Heart left ventricle (tissue), 16 donors: ENCODE data around the gene TCEANC. TPM values are rescaled to one million over a fixed set of nuclear protein-coding genes. Genes with fewer than 3 reads are reported as not detected.

Source experiments
- ATAC-seq, 4 donors: fragments of 200-7000 bp; cut with Tn5 transposase; one replicate each; pipeline ENCODE4 v1.9.1; 2020 to 2022; ENCODE audit warnings: moderate library complexity in 4 of 4, mild to moderate bottlenecking in 3 of 4, moderate number of reproducible peaks in 1 of 4
- DNase-seq, 5 donors: peaks; one replicate each; pipeline ENCODE4 v3.0.0-alpha.2; 2020
- H3K27ac ChIP-seq, 12 donors: fragments of 200-600 bp; sonication (generic) in 4 of 12; one replicate each; pipeline versions ENCODE4 v1.5.0 to v1.8.0; 2016 to 2022; ENCODE audit warnings: mild to moderate bottlenecking in 2 of 12
- H3K27me3 ChIP-seq, 9 donors: fragments of 200-600 bp; sonication (generic) in 2 of 9; one replicate each; pipeline versions ENCODE4 v1.5.1 to v1.8.0; 2016 to 2022; ENCODE audit warnings: mild to moderate bottlenecking in 3 of 9
- H3K36me3 ChIP-seq, 9 donors: fragments of 200-600 bp; sonication (generic) in 2 of 9; one replicate each; pipeline versions ENCODE4 v1.5.0 to v1.8.0; 2018 to 2022; ENCODE audit warnings: mild to moderate bottlenecking in 2 of 9
- H3K4me1 ChIP-seq, 12 donors: fragments of 200-600 bp; sonication (generic) in 4 of 12; one replicate each; pipeline versions ENCODE4 v1.5.0 to v1.8.0; 2016 to 2022; ENCODE audit warnings: mild to moderate bottlenecking in 3 of 12
- H3K4me3 ChIP-seq, 12 donors: fragments of 200-600 bp; sonication (generic) in 4 of 12; one replicate each; pipeline versions ENCODE4 v1.5.0 to v1.8.0; 2017 to 2022; ENCODE audit warnings: mild to moderate bottlenecking in 9 of 12, moderate library complexity in 4 of 12
- H3K9me3 ChIP-seq, 12 donors: fragments of 200-600 bp; sonication (generic) in 4 of 12; one replicate each; pipeline versions ENCODE4 v1.5.0 to v1.8.0; 2016 to 2022; ENCODE audit warnings: mild to moderate bottlenecking in 1 of 12
- POLR2A ChIP-seq, 2 donors: fragments of 450-650 bp; IDR thresholded peaks; one replicate each; pipeline ENCODE4 v1.6.1; 2017; ENCODE audit warnings: antibody characterized with exemption in 2 of 2, mild to moderate bottlenecking in 2 of 2, moderate library complexity in 2 of 2
- WGBS, 4 donors: extraction: QIAGEN DNeasy Blood & Tissue Kit in 2 of 4; methylation state at CpG; one replicate each; pipeline versions ENCODE4 v1.1.5 to v1.1.7; 2013 to 2018; 5-methylcytosine and 5-hydroxymethylcytosine counted together
- intact Hi-C, 10 donors: fragments of 100-400 bp; cut with DNase I; formaldehyde crosslinking; loops; one replicate each; pipeline versions ENCODE4 v1.11.1 to v1.14.2; 2022
- polyA plus RNA-seq, 2 donors: library from polyadenylated mRNA; stranded (reverse); fragments of 200-250 nt; gene quantifications; one replicate each; pipeline ENCODE4 v1.2.3, GENCODE V29; 2013
- total RNA-seq, 9 donors: library from RNA; depleted of rRNA in 2 of 9; stranded (reverse); fragments of >200 nt in 2 of 9; fragmentation: NEBNext Ultra II Directional in 3 of 9; extraction: Animal tissue kit (Norgen Biotek cat#: 25700) in 3 of 9; gene quantifications; one replicate each; pipeline versions ENCODE4 v1.1.0 to v1.2.4, GENCODE V29; 2016 to 2023
- TF ChIP-seq, protein P1 (sequence below), 12 donors: fragments of 200-600 bp; sonication (generic) in 4 of 12; IDR thresholded peaks; one replicate each; pipeline versions ENCODE4 v1.5.0 to v1.8.0; 2018 to 2022; ENCODE audit warnings: antibody characterized with exemption in 12 of 12, mild to moderate bottlenecking in 5 of 12
- donor health status: ischemic (EF 13 %, LVEDD 7.1; RV severe dilation, severe dysfunction).
- donor health status: healthy with polysubstance abuse.
- donor health status: DM: no; HTN: yes; CAD: no.
- donor health status: DM: no; HTN: no; CAD: no.
- donor health status: ischemic (EF 25% LVEDD 6.9; RV normal size, moderate dysfunction).
- donor health status: ischemic (EF 25% LVEDD 5.7; RV mildly dilated, moderate dysfunction).
- donor health status: healthy.
- donor health status: DM: yes; HTN: yes; CAD: no.
- donor health status: ischemic (EF 35%, LVEDD 5.7; RV mildly dilated, moderate dysfunction).
- donor health status: nonischemic (EF 11% LVEDD 7.7; RV severe dilation, severe dysfunction).
- donor health status: DM: yes; HTN: yes; CAD: no.
- donor health status: PGD.
- donor health status: ischemic (EF 29% LVEDD 5.4; RV normal size, mild dysfunction).
- donor health status: nonischemic (EF 23%, LVEDD 6.1; RV moderate dilation, normal function).

Gene TCEANC
- total and polyA plus RNA-seq, 11 donors: 1.0 to 6.8 (median 3.9) TPM

DNA sequence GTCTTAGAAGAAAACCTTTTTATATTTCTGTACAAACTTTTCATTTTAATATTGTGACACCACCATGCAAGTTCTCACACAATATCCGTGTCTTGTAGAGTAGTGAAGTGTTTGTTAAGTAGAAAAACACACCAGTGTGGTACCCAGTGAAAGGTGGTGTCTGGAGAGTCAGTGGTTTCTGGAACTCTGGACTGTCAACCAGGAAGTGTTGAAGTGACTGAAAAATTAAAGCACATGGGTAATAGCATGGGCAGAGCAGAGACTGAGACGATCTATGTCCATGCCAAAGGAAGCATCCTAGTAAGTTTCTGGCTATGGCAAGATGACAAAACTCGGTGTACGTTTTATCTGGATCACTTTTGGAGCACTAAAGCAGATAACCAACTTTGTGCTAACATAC, 58.2 kb downstream of the TCEANC start:
- H3K27ac ChIP-seq: no peak overlapping the region
- 43 to 61% (median 47%) methylated on average over 4 of the region's 4 CpGs for WGBS, 4 donors
- H3K4me3 ChIP-seq: no peak overlapping the region
- no peak for DNase-seq
- peaks cover 0 to 63% (median 33%) of the 10 kb centered on the region in 9 donors for H3K36me3 ChIP-seq
- no peaks in the 10 kb centered on the region for H3K4me1 ChIP-seq
- H3K27me3 ChIP-seq: no peaks in the 10 kb centered on the region
- intact Hi-C loops: no loop called here
- TF ChIP-seq POLR2A (IDR thresholded peaks at IDR 0.05): no peak
- TF ChIP-seq, protein P1, sequence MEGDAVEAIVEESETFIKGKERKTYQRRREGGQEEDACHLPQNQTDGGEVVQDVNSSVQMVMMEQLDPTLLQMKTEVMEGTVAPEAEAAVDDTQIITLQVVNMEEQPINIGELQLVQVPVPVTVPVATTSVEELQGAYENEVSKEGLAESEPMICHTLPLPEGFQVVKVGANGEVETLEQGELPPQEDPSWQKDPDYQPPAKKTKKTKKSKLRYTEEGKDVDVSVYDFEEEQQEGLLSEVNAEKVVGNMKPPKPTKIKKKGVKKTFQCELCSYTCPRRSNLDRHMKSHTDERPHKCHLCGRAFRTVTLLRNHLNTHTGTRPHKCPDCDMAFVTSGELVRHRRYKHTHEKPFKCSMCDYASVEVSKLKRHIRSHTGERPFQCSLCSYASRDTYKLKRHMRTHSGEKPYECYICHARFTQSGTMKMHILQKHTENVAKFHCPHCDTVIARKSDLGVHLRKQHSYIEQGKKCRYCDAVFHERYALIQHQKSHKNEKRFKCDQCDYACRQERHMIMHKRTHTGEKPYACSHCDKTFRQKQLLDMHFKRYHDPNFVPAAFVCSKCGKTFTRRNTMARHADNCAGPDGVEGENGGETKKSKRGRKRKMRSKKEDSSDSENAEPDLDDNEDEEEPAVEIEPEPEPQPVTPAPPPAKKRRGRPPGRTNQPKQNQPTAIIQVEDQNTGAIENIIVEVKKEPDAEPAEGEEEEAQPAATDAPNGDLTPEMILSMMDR (IDR thresholded peaks at IDR 0.05): no peak
- no peaks in the 10 kb centered on the region for H3K9me3 ChIP-seq
- ATAC-seq: no peak

Other genes starting within 250 kb of the TCEANC start
- gene EGFL6, start 83.5 kb upstream of the TCEANC start, total RNA-seq: 1 to 10 TPM in 1 of 9 donors, not detected in 8; 2.4 TPM
- gene EGFL6, start 83.5 kb upstream of the TCEANC start, polyA plus RNA-seq: not detected
- gene RAB9A, start 36.0 kb downstream of the TCEANC start, total RNA-seq: 10 to 100 TPM; 17.4 to 34.2 (median 21.7) TPM
- 10 to 100 TPM in 1 of 2 donors, 1 to 10 TPM in 1; 6.8 to 29.2 TPM for gene RAB9A, start 36.0 kb downstream of the TCEANC start, polyA plus RNA-seq
- 10 to 100 TPM in 1 of 9 donors, 1 to 10 TPM in 8; 4.4 to 11.1 (median 5.3) TPM for gene TRAPPC2, start 81.5 kb downstream of the TCEANC start, total RNA-seq
- 1 to 10 TPM; 3.5 to 4.6 TPM for gene TRAPPC2, start 81.5 kb downstream of the TCEANC start, polyA plus RNA-seq
- 10 to 100 TPM in 4 of 9 donors, 1 to 10 TPM in 5; 5.6 to 12.9 (median 8.9) TPM for gene OFD1, start 81.6 kb downstream of the TCEANC start, total RNA-seq
- gene OFD1, start 81.6 kb downstream of the TCEANC start, polyA plus RNA-seq: 10 to 100 TPM in 1 of 2 donors, 1 to 10 TPM in 1; 7.2 to 15.8 TPM
- gene GPM6B, start 164.0 kb downstream of the TCEANC start, total RNA-seq: 10 to 100 TPM in 1 of 9 donors, 1 to 10 TPM in 8; 2.1 to 13.7 (median 3.8) TPM
- 1 to 10 TPM; 2.0 to 4.8 TPM for gene GPM6B, start 164.0 kb downstream of the TCEANC start, polyA plus RNA-seq